Activated CD4-positive, alpha-beta T cell treated with anti-CD3 and anti-CD28 coated beads, Interleukin-2, Interleukin-4, amounts not matched to agents 100 ng/mL and 50 ng/mL, durations not matched to agents 16 hours and 8 hours (primary cell): ENCODE data around the gene MAP4.
"Not testable (repeated sequence)": the region's sequence is repeated elsewhere in the genome, so short reads cannot be mapped to it uniquely, and the experiment has no call there.

Experiments
- DNase-seq: peaks from one replicate; pipeline ENCODE4 v3.0.0-alpha.2; 2020; ENCODE audit warnings: low spot score

The MAP4 gene

DNA sequence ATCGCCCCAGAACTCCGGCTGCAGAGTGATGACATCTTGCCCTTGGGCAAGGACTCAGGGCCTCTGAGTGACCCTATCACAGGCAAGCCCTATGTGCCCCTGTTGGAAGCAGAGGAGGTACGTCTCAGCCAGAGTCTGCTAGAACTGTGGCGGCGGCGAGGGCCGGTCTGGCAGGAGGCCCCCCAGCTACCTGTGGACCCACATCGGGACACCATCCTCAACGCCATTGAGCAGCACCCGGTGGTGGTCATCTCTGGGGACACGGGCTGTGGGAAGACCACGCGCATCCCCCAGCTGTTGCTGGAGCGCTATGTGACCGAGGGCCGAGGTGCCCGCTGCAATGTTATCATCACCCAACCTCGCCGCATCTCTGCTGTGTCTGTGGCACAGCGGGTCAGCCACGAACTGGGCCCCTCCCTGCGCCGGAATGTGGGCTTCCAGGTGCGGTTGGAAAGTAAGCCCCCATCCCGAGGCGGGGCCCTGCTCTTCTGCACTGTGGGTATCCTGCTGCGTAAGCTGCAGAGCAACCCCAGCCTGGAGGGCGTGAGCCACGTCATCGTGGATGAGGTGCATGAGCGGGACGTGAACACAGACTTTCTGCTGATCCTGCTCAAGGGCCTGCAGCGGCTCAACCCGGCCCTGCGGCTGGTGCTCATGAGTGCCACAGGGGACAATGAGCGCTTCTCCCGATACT, 169.9 kb downstream of the MAP4 start:
- DNase-seq = no peak

DNA sequence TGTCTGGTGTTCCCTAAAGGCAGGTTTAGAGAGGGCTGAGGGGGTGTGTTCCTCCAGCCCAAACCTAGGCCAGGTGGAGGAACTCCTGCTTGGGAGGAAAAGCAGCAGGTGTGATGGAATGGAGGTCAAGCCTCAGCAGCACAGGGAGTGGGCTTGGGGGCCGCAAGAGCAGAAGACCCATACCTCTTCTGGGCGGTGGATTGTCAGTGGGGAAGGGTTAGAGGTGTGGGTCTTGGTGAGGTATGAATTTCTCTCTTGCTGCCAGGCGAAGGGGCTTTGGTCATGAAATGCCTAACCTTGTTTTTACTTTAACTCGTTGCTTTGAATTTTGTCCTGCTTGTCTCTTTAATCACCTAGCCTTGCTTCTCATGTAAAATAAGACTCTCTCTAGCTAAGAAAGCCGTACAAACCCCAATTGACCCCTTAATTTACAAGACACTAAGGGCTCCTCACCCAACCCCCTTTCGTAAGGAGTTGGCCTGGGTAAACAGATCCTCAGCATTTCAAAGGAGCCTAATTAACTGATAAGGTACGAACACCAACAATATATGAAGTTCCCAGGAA, 174.3 kb downstream of the MAP4 start:
- DNase-seq = no peak

DNA sequence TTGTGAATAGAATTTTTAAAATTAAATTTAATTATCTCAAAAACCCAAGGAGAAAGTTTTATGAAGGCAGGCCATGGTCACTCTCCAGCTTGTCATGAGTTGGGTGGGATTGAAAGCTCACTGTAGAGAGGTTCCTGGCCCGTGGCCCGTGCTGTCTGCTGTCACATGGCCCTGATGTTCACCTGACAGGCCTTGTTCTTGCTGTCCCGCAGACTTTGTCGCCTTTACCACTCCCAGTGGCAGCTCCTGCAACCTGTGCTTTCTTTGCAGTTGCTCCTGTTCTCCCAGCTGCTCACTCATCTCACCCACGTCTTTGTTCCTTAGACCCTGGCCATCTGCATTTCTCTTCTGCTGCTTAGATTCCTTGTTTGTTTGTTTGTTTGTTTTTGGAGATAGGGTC, 177.7 kb downstream of the MAP4 start:
- no peak for DNase-seq

DNA sequence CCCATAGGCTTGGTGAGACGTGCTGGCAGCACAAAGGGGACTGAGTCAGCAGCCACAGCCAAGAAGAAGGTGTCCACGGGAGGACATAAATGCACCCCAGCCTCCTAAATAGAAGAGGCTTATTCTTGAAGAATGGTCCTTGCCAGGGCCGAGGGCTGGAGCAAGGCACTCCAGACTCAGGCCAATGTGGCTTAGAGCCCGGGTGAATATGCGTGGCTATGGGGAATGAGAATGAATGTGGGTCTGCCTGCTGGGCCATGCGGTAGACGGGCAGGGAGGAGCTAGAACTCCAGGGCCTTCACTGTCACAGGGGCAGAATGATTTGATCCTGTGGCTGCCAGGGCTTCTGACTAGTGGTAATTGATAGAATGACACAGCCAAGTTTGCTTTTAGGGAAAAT, 179.2 kb downstream of the MAP4 start:
- DNase-seq = no peak

DNA sequence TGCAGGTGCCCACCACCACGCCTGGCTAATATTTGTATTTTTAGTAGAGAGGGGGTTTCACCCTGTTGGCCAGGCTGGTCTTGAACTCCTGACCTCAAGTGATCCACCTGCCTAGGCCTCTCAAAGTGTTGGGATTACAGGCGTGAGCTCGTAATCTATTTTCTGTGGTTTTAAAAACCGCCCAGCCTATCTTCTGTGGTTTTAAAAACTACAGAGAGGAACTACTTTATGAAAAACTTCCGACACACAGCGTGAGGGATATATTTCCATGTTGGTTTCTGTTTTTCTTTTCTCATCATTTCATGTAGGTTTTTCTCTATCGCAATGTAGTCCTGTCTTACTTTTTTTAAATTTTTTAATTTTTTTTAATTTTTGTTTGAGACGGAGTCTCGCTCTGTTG, 186.7 kb downstream of the MAP4 start:
- not testable (repeated sequence) for DNase-seq

DNA sequence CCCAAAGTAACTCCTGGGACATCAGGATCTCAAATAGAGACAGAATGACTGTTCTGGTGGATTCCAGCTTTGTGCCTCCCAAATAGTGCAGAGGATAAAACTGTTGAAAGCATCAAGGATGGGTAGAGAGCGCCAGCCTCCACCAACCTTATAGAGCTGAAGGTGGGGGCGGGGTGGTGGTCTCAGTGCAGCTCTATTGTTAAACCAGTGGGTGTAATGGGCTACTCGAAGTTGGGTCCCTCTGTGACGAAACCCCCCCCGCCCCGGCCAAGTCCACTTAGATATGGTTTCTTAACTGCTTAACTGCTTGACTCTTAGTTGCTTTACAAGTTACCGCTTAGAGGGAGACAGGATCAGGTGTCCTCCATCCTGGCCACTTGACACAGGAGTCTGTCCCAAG, 190.6 kb downstream of the MAP4 start:
- no peak for DNase-seq

DNA sequence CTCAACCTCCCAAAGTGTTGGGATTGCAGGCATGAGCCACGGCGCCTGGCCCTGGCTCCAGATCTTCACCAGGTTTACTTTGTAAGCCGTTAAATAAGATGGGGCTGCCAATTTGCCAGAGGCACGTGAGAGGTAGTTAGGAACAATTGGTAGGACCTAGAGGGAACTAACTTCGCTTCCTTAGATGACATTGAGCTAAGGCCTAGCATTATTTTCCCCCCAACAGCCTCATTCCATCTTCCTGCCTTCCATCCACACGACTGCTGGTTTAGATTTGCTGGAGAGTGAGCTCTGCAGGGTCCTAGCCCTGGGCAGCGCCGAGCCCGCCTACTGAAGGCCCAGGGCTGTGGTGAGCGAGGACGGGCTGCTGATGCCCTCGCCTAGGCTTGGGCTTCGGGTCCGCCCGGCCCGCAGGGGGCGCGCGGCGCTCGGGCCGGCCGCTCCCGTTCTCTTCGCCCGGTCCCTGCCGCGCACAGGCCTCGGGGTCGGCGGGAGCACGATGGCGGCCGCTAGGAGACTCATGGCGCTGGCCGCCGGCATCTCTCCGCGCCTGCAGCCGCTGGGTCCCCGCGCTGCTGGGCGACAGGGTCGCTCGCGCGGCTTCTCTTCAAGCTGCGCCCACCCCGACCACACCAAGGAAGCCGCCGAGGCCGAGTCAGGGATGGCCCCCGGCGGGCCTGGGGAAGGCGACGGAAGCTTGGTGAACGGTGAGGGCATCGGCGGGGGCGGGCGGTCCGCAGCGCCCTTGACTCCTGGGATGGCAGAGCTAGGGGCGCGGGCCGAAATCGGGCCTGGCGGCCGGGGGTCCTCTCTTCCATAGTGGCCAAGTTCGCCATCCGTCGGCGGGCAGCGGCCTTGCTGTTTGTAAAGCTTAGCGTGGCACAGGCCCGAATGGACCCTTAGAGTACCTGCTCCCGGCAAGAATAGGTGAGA, 191.4 kb downstream of the MAP4 start:
- peak; percentile 81 for DNase-seq

DNA sequence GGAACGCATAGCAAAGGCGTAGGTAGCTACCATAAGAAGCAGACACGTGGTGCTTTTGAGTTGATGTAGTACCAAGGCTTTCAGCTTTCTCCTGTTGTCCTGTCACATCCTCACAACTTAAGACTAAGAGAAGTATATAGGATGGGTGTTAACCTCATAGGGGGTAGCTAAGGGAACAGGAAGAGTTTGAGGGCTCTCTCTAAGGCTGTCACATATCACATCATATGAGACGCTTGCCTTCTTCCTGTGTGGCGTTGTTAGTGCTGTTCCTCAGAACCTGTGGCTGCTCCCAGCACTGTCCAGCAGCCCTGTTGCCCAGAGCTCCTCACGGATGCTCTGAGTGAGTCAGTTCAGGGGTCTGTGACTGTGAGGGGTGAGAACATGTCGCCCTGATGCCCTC, 198.6 kb downstream of the MAP4 start:
- no peak for DNase-seq

DNA sequence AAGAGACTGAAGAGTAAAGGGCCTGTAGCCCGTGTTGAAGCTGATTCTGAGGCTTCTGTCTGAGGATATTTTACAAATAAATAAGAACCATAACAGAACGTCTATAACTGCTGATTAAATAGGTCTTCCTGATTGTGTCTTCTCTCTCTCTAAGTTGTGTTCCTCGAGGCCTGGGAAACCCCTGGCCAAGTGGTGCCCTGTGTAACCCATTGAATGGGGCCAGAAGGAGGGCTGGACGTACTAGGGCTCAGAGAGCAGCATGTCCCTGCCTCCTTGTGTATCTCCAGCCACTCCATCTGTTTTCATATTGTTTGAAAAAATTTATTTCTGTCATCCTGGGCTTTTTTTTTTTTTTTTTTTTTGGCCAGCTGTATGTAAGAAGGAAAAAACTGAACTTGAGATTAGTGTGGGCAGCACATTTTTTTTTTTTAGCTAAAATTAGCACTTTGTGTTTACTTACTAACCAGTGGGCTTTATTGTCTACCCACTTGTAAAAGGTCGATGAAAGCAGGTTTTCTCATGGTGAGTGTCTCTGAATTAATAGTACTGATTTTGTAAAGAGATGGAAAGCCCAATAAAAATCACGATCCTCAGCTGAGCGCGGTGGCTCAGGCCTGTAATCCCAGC, 202.6 kb downstream of the MAP4 start:
- no peak for DNase-seq

DNA sequence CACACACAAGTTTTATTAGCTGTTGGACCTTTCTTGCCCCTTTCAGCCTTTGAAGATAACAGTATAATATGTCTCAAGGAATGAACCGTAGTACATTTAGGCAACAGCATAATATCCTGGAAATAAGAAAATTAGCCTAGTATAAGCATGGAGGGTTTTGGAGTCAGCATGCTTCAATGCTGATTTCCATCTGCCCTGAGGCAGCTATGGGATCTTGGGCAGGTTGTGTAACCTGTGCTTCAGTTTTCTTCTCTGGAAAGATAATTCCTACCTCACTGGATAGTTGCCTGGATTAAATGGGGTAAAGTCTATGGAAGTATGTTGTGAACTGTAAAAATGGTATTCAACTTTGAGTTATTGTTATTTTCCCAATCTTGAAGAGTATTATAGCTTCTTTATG, 211.6 kb downstream of the MAP4 start:
- no peak for DNase-seq

DNA sequence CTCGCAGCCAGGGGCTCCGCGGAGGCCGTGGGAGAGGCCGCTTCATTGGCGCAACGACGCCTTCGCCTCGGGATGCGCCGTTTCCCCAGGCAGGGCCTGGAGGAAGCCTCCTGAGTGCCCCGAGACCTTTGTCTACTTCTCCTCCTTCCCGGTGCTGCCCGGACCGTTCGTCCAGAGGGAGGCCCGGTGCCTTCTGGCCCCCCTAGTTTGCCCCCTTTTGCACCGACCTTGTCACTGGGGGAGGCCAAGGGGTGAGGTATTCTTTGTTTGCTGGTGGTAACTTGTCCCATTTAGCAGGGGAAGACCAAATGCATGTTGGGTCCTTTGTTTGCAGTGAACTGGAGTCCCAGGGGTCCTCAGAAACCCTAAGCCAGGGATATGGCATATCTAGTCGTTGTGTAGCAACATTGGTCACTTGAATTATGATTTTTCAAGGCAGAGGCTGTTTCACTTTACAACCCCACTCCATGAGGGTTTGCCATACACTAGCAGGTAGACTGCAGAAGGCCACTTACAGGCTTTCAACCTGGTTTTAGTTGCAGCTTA, 212.7 kb downstream of the MAP4 start:
- DNase-seq = no peak

DNA sequence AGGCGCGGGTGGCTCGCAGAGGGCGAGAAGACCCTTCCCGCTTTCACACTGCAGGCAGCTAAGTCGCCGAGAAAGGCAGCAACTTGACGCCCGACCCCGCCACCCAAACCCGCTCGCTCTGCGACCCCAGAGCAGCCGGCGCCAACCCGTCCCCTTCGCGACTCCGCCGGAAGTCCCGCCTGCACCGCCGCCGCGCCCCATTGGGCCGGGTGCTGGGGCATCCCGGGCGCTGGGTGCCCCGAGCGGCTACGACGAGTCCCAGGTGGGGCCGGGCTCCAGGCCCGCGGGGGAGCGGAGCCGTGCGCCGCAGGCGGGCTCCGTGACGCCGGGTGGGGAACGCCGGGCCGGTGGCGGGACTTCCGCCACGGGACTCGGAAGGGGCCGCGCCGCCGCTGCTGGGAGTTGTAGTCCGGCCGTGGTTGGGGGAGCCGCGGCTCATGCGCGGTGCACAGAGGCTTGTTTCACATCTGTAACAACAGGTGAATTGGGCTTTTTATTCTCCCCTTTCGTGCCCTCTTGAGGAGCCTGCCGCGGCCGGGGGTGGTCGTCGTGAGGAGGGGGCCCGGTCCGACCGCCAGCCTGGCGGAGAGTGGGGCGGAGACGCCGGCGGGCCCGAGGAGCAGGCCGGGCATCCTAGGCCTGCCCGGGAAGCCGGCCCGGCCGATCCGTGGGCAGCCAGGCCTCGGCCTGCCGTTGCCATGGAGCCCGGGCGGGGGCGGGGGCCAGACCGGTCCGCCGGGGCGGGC, 213.3 kb downstream of the MAP4 start, which contains the start of gene DHX30:
TSS of gene DHX30 (plus strand) at position 405 of the 746 bp plus-strand sequence. CDS start 7,546 bp downstream, outside the sequence.
- DNase-seq = peak; percentile 86
